H1 (cell line): ENCODE measurements around the gene DBNL. TPM values are rescaled to one million over a fixed set of nuclear protein-coding genes. Genes with fewer than 3 reads are reported as not detected.

Experiments used
- CTCF ChIA-PET: fragments of 300-600 bp; sonication (Branson Sonifier 250); formaldehyde crosslinking; loops from one replicate; lab custom pipeline; 2021; ENCODE audit not compliant: partially characterized antibody; lab: Charles Lee
- POLR2A ChIA-PET: fragments of 300-600 bp; sonication (Branson Sonifier 250); formaldehyde crosslinking; loops from one replicate; lab custom pipeline; 2021; ENCODE audit warnings: inconsistent platforms; ENCODE audit not compliant: partially characterized antibody; lab: Charles Lee
- DNase-seq, 2 experiments: peaks; one replicate each; pipeline versions ENCODE4 v3.0.0 to v3.0.0-alpha.2; 2010 to 2022; ENCODE audit warnings: low spot score in 2 of 2, low read depth in 1 of 2, mixed read lengths in 1 of 2
- FAIRE-seq: peaks from 2 replicates; lab custom pipeline; 2011; peaks lifted over from hg19 to GRCh38; lab: Jason Lieb, UNC
- H2AFZ ChIP-seq: 2 replicates; pipeline ENCODE4 v1.8.1; 2012; ENCODE audit warnings: low read length, inconsistent platforms
- H2AK5ac ChIP-seq: 2 replicates; pipeline ENCODE4 v1.6.1; 2013; ENCODE audit warnings: low read depth, low read length
- H2BK120ac ChIP-seq: replicated peaks from 2 replicates; pipeline ENCODE3; 2013; ENCODE audit warnings: low read depth, low read length, inconsistent platforms
- H2BK12ac ChIP-seq: 2 replicates; pipeline ENCODE4 v1.6.1; 2013; ENCODE audit warnings: low read depth, low read length
- H2BK15ac ChIP-seq: 2 replicates; pipeline ENCODE4 v1.6.1; 2013; ENCODE audit warnings: low read length
- H2BK20ac ChIP-seq: 2 replicates; pipeline ENCODE4 v1.6.1; 2013; ENCODE audit warnings: low read length
- H2BK5ac ChIP-seq: 2 replicates; pipeline ENCODE4 v1.6.1; 2013; ENCODE audit warnings: low read depth, low read length
- H3K14ac ChIP-seq: 2 replicates; pipeline ENCODE4 v1.6.1; 2013; ENCODE audit warnings: inconsistent platforms; ENCODE audit not compliant: insufficient read length
- H3K18ac ChIP-seq: 2 replicates; pipeline ENCODE4 v1.6.1; 2013; ENCODE audit warnings: low read length; ENCODE audit errors: extremely low read depth
- H3K23ac ChIP-seq: 2 replicates; pipeline ENCODE4 v1.6.1; 2013; ENCODE audit warnings: inconsistent platforms; ENCODE audit not compliant: insufficient read length
- H3K23me2 ChIP-seq: 2 replicates; pipeline ENCODE4 v1.6.1; 2013; ENCODE audit warnings: low read depth, low read length
- H3K27ac ChIP-seq: 2 replicates; pipeline ENCODE4 v1.6.1; 2011; ENCODE audit warnings: low read depth, low read length, inconsistent platforms
- H3K27me3 ChIP-seq, 4 experiments: replicated peaks in 1 of 4; 1 replicate in 1 of 4; 2 replicates in 3 of 4; pipeline versions ENCODE4 v1.6.1 to v1.8.1; 2011 to 2013; ENCODE audit warnings: low read length in 3 of 4, mild to moderate bottlenecking in 3 of 4, inconsistent platforms in 2 of 4, mixed read lengths in 2 of 4, moderate library complexity in 1 of 4; ENCODE audit not compliant: control insufficient read depth in 3 of 4, insufficient read depth in 3 of 4; ENCODE audit errors: extremely low read depth in 1 of 4
- H3K36me3 ChIP-seq, 4 experiments: 2 replicates each; pipeline versions ENCODE4 v1.6.1 to v1.8.1; 2011 to 2013; ENCODE audit warnings: mild to moderate bottlenecking in 4 of 4, low read length in 3 of 4, moderate library complexity in 2 of 4, control low read depth in 1 of 4, inconsistent platforms in 1 of 4; ENCODE audit not compliant: insufficient read depth in 4 of 4, control insufficient read depth in 2 of 4
- H3K4ac ChIP-seq: replicated peaks from 2 replicates; pipeline ENCODE3; 2013; ENCODE audit warnings: low read length, low read depth, mixed read lengths, inconsistent platforms; ENCODE audit not compliant: insufficient read length
- H3K4me1 ChIP-seq, 4 experiments: replicated peaks in 1 of 4; 1 replicate in 1 of 4; 2 replicates in 3 of 4; pipeline versions ENCODE4 v1.6.1 to v1.8.1; 2011 to 2013; ENCODE audit warnings: low read length in 3 of 4, inconsistent platforms in 2 of 4, mixed read lengths in 1 of 4; ENCODE audit not compliant: insufficient read depth in 4 of 4, control insufficient read depth in 3 of 4
- H3K4me2 ChIP-seq, 2 experiments: 2 replicates each; pipeline versions ENCODE4 v1.6.1 to v1.8.1; 2011 to 2013; ENCODE audit warnings: low read depth in 2 of 2, low read length in 2 of 2, control low read depth in 1 of 2, inconsistent platforms in 1 of 2, mild to moderate bottlenecking in 1 of 2; ENCODE audit not compliant: insufficient read depth in 1 of 2
- H3K4me3 ChIP-seq, 4 experiments: fragments of 200-600, 300-600 bp in 1 of 4; sonication (generic), shearing (Covaris generic), sonication (Bioruptor Twin) in 1 of 4; 2 replicates each; pipeline versions ENCODE4 v1.5.1 to v1.8.1; 2011 to 2016; ENCODE audit warnings: low read length in 4 of 4, low read depth in 3 of 4, control low read depth in 2 of 4, inconsistent platforms in 2 of 4, mild to moderate bottlenecking in 2 of 4, mixed read lengths in 1 of 4, moderate library complexity in 1 of 4; ENCODE audit not compliant: insufficient read depth in 2 of 4; ENCODE audit errors: extremely low read depth in 1 of 4
- H3K56ac ChIP-seq: replicated peaks from 2 replicates; pipeline ENCODE3; 2013; ENCODE audit warnings: low read depth, mild to moderate bottlenecking, mixed read lengths, low read length, inconsistent platforms; ENCODE audit not compliant: insufficient read length
- H3K79me1 ChIP-seq: 2 replicates; pipeline ENCODE4 v1.6.1; 2013; ENCODE audit warnings: low read depth, low read length, control low read depth
- H3K79me2 ChIP-seq, 2 experiments: 2 replicates each; pipeline versions ENCODE4 v1.6.1 to v1.8.1; 2012 to 2013; ENCODE audit warnings: low read length in 2 of 2, mild to moderate bottlenecking in 2 of 2, inconsistent platforms in 1 of 2; ENCODE audit not compliant: insufficient read depth in 2 of 2, control insufficient read depth in 1 of 2
- H3K9ac ChIP-seq, 4 experiments: replicated peaks in 1 of 4; 1 replicate in 1 of 4; 2 replicates in 3 of 4; pipeline versions ENCODE4 v1.6.1 to v1.8.1; 2011 to 2013; ENCODE audit warnings: low read depth in 3 of 4, low read length in 3 of 4, control low read depth in 2 of 4, mild to moderate bottlenecking in 2 of 4, moderate library complexity in 2 of 4, inconsistent platforms in 1 of 4; ENCODE audit errors: extremely low read depth in 1 of 4
- H3K9me3 ChIP-seq, 2 experiments: 2 replicates each; pipeline versions ENCODE4 v1.6.1 to v1.8.1; 2012 to 2013; ENCODE audit warnings: mild to moderate bottlenecking in 2 of 2, moderate library complexity in 2 of 2, control low read depth in 1 of 2, inconsistent platforms in 1 of 2, low read depth in 1 of 2, low read length in 1 of 2, mixed read lengths in 1 of 2; ENCODE audit not compliant: insufficient read depth in 2 of 2
- H4K20me1 ChIP-seq, 2 experiments: replicated peaks in 1 of 2; 2 replicates each; pipeline versions ENCODE3 to v1.8.1; 2011 to 2013; ENCODE audit warnings: inconsistent platforms in 2 of 2, low read length in 2 of 2, mild to moderate bottlenecking in 1 of 2; ENCODE audit not compliant: insufficient read depth in 2 of 2, control insufficient read depth in 1 of 2
- H4K5ac ChIP-seq: 2 replicates; pipeline ENCODE4 v1.6.1; 2013; ENCODE audit warnings: low read length, low read depth, mixed read lengths, inconsistent platforms; ENCODE audit not compliant: insufficient read length
- H4K8ac ChIP-seq: 2 replicates; pipeline ENCODE4 v1.8.0; 2013; ENCODE audit warnings: mild to moderate bottlenecking, moderate library complexity, low read length, inconsistent platforms; ENCODE audit not compliant: insufficient read depth; ENCODE audit errors: extremely low read depth
- H4K91ac ChIP-seq: replicated peaks from 2 replicates; pipeline ENCODE3; 2013; ENCODE audit warnings: low read length, mixed read lengths, inconsistent platforms; ENCODE audit not compliant: insufficient read length
- BCL11A ChIP-seq, 2 experiments: IDR thresholded peaks; one replicate each; pipeline ENCODE4 v1.6.1; 2011; ENCODE audit warnings: low read depth in 2 of 2, low read length in 2 of 2, mild to moderate bottlenecking in 2 of 2
- GABPA ChIP-seq: IDR thresholded peaks from 2 replicates; pipeline ENCODE4 v1.6.1; 2011; ENCODE audit warnings: mild to moderate bottlenecking, low read length, moderate library complexity, borderline replicate concordance; ENCODE audit not compliant: insufficient read depth
- GTF2F1 ChIP-seq: IDR thresholded peaks from 2 replicates; pipeline ENCODE4 v1.6.1; 2012; ENCODE audit warnings: low read depth, low read length, improper control_type of control experiment, borderline replicate concordance
- KDM4A ChIP-seq: IDR thresholded peaks from one replicate; pipeline ENCODE4 v1.7.1; 2012; ENCODE audit warnings: low read depth, mild to moderate bottlenecking, moderate library complexity, low read length, inconsistent platforms; ENCODE audit not compliant: severe bottlenecking
- KDM5A ChIP-seq: fragments of 200-600 bp; IDR thresholded peaks from 2 replicates; pipeline ENCODE4 v1.7.1; 2012; ENCODE audit warnings: mild to moderate bottlenecking, low read length, inconsistent platforms, mixed read lengths
- NRF1 ChIP-seq: IDR thresholded peaks from 2 replicates; pipeline ENCODE4 v1.6.1; 2011; ENCODE audit warnings: mild to moderate bottlenecking, low read depth, low read length, improper control_type of control experiment
- POLR2A ChIP-seq, 2 experiments: IDR thresholded peaks; 1 replicate in 1 of 2; 2 replicates in 1 of 2; pipeline ENCODE4 v1.6.1; 2011; ENCODE audit warnings: low read depth in 2 of 2, low read length in 2 of 2, mild to moderate bottlenecking in 2 of 2; ENCODE audit errors: control extremely low read depth in 1 of 2
- RNF2 ChIP-seq: fragments of 200-900, 300-1000 bp; sonication (generic); IDR thresholded peaks from 2 replicates; pipeline ENCODE4 v1.7.1; 2016; ENCODE audit warnings: borderline replicate concordance, low read depth, mild to moderate bottlenecking, antibody characterized with exemption, low read length; ENCODE audit not compliant: poor library complexity, severe bottlenecking; ENCODE audit errors: missing control alignments
- SUZ12 ChIP-seq: fragments of 200-600 bp; sonication (generic); IDR thresholded peaks from 2 replicates; pipeline ENCODE4 v1.6.1; 2012; ENCODE audit warnings: mild to moderate bottlenecking, inconsistent platforms, low read length, moderate library complexity, mixed read lengths
- WGBS, 2 experiments: shearing (Covaris generic) in 1 of 2; methylation state at CpG; one replicate each; pipeline versions ENCODE4 v1.1.6 to v1.1.7; 2013 to 2015; ENCODE audit warnings: low lambda C conversion rate in 2 of 2, mixed read lengths in 2 of 2, inconsistent platforms in 1 of 2, low coverage in 1 of 2, missing lambda C conversion rate in 1 of 2; ENCODE audit not compliant: insufficient replicate concordance in 2 of 2, insufficient coverage in 1 of 2, insufficient read length in 1 of 2; ENCODE audit errors: extremely low coverage in 1 of 2, missing lambda C conversion rate in 1 of 2; 5-methylcytosine and 5-hydroxymethylcytosine counted together
- polyA plus RNA-seq, 7 experiments: library from polyadenylated mRNA; depleted of rRNA in 3 of 7; stranded (reverse) in 5 of 7; unstranded in 2 of 7; fragments of >200 nt in 5 of 7; fragments of 200-250 nt in 2 of 7; gene quantifications; 1 replicate in 5 of 7; 2 replicates in 1 of 7; 4 replicates in 1 of 7; pipeline versions ENCODE4 v1.2.1 to v1.2.3, GENCODE V29; 2011 to 2013; ENCODE audit warnings: missing spikeins in 2 of 7, mixed read lengths in 2 of 7
- total RNA-seq: library from RNA; stranded (reverse); fragmentation: NEBNext Ultra II Directional; extraction: Animal tissue kit (Norgen Biotek cat#: 25700); gene quantifications from 2 replicates; pipeline ENCODE4 v1.2.1, GENCODE V29; 2021
- TF ChIP-seq, protein P1 (sequence below): IDR thresholded peaks from 2 replicates; pipeline ENCODE4 v1.6.1; 2012; ENCODE audit warnings: inconsistent platforms

The DBNL gene
- total and polyA plus RNA-seq, 2 of the 8 experiments (the other 6 are each of a cell fraction or from before 2014, with no cell fraction given), result 30.9 to 56.6 TPM

DNA sequence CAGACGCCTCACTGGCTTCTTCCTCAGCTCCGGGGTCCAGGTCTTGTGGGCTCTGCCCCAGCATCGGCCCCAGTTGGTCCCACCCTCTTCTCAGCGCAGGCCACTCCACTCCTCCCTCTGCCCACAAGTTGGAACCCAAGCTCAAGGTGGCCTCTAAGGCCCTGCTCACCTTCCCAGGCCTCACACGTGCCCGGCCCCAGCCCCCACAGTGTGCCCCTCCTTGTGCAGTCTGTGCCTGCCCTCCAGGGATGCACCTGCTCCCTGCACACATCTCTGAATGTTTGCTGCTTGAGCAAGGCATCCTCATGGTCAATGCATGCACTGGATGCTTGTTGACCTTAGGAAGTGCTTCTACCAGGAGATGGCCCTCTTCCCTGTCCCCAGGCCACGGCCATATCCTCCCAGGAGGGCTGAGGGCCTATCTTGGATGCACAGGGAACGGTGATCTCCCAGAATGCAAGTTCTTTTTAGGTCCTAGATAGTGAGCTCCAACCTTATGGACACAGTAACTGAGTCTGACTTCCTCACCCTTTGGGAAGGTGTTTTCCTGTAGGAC lies 51.9 kb downstream of the DBNL start:
- Histone ChIP-seq H3K4me3 (no peak overlapping the region), H3K36me3 (no peaks in the 10 kb centered on the region), H3K79me2 (no peaks in the 10 kb centered on the region), H4K8ac (no peak overlapping the region), H2BK15ac (no peak overlapping the region), H3K79me1 (no peaks in the 10 kb centered on the region), H2BK5ac (no peak overlapping the region), H2BK120ac (no peak overlapping the region), H3K4me2 (no peak overlapping the region), H4K20me1 (no peaks in the 10 kb centered on the region), H2BK12ac (no peak overlapping the region), H3K18ac (no peak overlapping the region), H2AFZ (no peak overlapping the region), H2AK5ac (no peak overlapping the region), H3K23me2 (no peaks in the 10 kb centered on the region), H3K9ac (no peak overlapping the region), H2BK20ac (no peak overlapping the region), H3K4ac (no peak overlapping the region), H3K27ac (no peak overlapping the region), H3K56ac (no peak overlapping the region), H3K27me3 (no peaks in the 10 kb centered on the region), H3K9me3 (no peaks in the 10 kb centered on the region), H4K5ac (no peak overlapping the region), H4K91ac (no peak overlapping the region), H3K4me1 (no peaks in the 10 kb centered on the region; a peak in 1 of 7 replicates), H3K14ac (no peak overlapping the region), H3K23ac (no peak overlapping the region)
- ChIA-PET CTCF (interaction anchor here (0.8 to 3.7 kb wide), 5 partner anchors 8 to 24 kb away, joined by 3 to 17 read pairs (median 3); no protein-coding TSS in a partner anchor), POLR2A (interaction anchor here (1.4 kb wide), 1 partner anchor 11 kb away, joined by 3 read pairs; no protein-coding TSS in a partner anchor)
- WGBS, 2 experiments, result 83% methylated on average over 8 of the region's 8 CpGs; no CpG with 5 or more reads in 1 of the 2 experiments
- DNase-seq (no peak), FAIRE-seq (no peak)
- TF ChIP-seq KDM5A, result no peak
- TF ChIP-seq POLR2A (IDR thresholded peaks at IDR 0.05; ENCODE audit: control extremely low read depth in 1 of 2, low read depth in 2 of 2, low read length in 2 of 2), result no peak
- TF ChIP-seq GABPA, result no peak
- no peak for TF ChIP-seq SUZ12
- no peak for TF ChIP-seq RNF2
- TF ChIP-seq, protein P1, sequence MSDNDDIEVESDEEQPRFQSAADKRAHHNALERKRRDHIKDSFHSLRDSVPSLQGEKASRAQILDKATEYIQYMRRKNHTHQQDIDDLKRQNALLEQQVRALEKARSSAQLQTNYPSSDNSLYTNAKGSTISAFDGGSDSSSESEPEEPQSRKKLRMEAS, result no peak
- no peak for TF ChIP-seq BCL11A (IDR thresholded peaks at IDR 0.05; ENCODE audit: low read depth in 2 of 2, low read length in 2 of 2)
- no peak for TF ChIP-seq KDM4A
- no peak for TF ChIP-seq GTF2F1
- TF ChIP-seq NRF1, result no peak
